HepG2 (cell line): ENCODE data around the gene FDPS. TPM values are rescaled to one million over a fixed set of nuclear protein-coding genes. Genes with fewer than 3 reads are reported as not detected.

Experiments
- AKAP8 ChIP-seq: sonication (generic); formaldehyde crosslinking; IDR thresholded peaks from 2 replicates; pipeline ENCODE4 v1.5.1; 2020; ENCODE audit warnings: mild to moderate bottlenecking, missing genetic modification reagents
- ATF4 ChIP-seq, 2 experiments: fragments of 450-650 bp in 1 of 2; sonication (generic) in 1 of 2; formaldehyde crosslinking; IDR thresholded peaks; 2 replicates each; pipeline versions ENCODE4 v1.5.0 to v1.8.0; 2020 to 2022; ENCODE audit warnings: mild to moderate bottlenecking in 1 of 2, missing genetic modification reagents in 1 of 2
- ATF7 ChIP-seq, 2 experiments: fragments of 450-650 bp in 1 of 2; sonication (generic) in 1 of 2; formaldehyde crosslinking in 1 of 2; IDR thresholded peaks; 2 replicates each; pipeline versions ENCODE4 v1.4.0 to v1.6.1; 2016 to 2020; ENCODE audit warnings: antibody characterized with exemption in 1 of 2, mild to moderate bottlenecking in 1 of 2, missing genetic modification reagents in 1 of 2
- PBX3 ChIP-seq: sonication (generic); formaldehyde crosslinking; IDR thresholded peaks from 2 replicates; pipeline ENCODE4 v1.8.1; 2023; ENCODE audit warnings: missing genetic modification reagents, inconsistent platforms, borderline replicate concordance
- POGK ChIP-seq: sonication (generic); formaldehyde crosslinking; conservative IDR thresholded peaks from 2 replicates; pipeline ENCODE4 v1.8.0; 2022; ENCODE audit warnings: mild to moderate bottlenecking, moderate library complexity, missing genetic modification reagents
- PRDM15 ChIP-seq: sonication (generic); formaldehyde crosslinking; IDR thresholded peaks from 2 replicates; pipeline ENCODE4 v1.4.0; 2020; ENCODE audit warnings: missing genetic modification reagents
- ZBTB37 ChIP-seq: sonication (generic); formaldehyde crosslinking; IDR thresholded peaks from 2 replicates; pipeline ENCODE4 v1.4.0; 2020; ENCODE audit warnings: mild to moderate bottlenecking, missing genetic modification reagents
- ZFX ChIP-seq: sonication (generic); formaldehyde crosslinking; IDR thresholded peaks from 2 replicates; pipeline ENCODE4 v1.4.0; 2020; ENCODE audit warnings: mild to moderate bottlenecking, low read depth, missing genetic modification reagents, moderate library complexity
- ZFY ChIP-seq: sonication (generic); formaldehyde crosslinking; IDR thresholded peaks from 2 replicates; pipeline ENCODE4 v1.4.0; 2020; ENCODE audit warnings: missing genetic modification reagents
- ZNF138 ChIP-seq: sonication (generic); formaldehyde crosslinking; IDR thresholded peaks from 2 replicates; pipeline ENCODE4 v1.5.0; 2020; ENCODE audit warnings: mild to moderate bottlenecking, low read depth, missing genetic modification reagents
- ZNF512 ChIP-seq: sonication (generic); formaldehyde crosslinking; IDR thresholded peaks from 2 replicates; pipeline ENCODE4 v1.4.0; 2020; ENCODE audit warnings: mild to moderate bottlenecking, missing genetic modification reagents
- ZNF605 ChIP-seq: sonication (generic); formaldehyde crosslinking; IDR thresholded peaks from 2 replicates; pipeline ENCODE4 v1.8.0; 2022; ENCODE audit warnings: mild to moderate bottlenecking, missing genetic modification reagents
- ZNF639 ChIP-seq: conservative IDR thresholded peaks from 2 replicates; pipeline ENCODE4 v1.6.1; 2018; ENCODE audit warnings: missing genetic modification reagents
- ZNF761 ChIP-seq: sonication (generic); formaldehyde crosslinking; conservative IDR thresholded peaks from 2 replicates; pipeline ENCODE4 v1.4.0; 2020; ENCODE audit warnings: mild to moderate bottlenecking, missing genetic modification reagents
- polyA plus RNA-seq, 8 experiments: library from polyadenylated mRNA; depleted of rRNA in 3 of 8; stranded (reverse) in 7 of 8; unstranded in 1 of 8; fragments of >200 nt; fragmentation: Illumina TruSeq in 4 of 8; extraction: Trizol in 4 of 8; gene quantifications; 2 replicates each; pipeline versions ENCODE4 v1.2.1 to v1.2.3, GENCODE V29; 2011 to 2016; ENCODE audit warnings: low read depth in 4 of 8, missing spikeins in 1 of 8, mixed read lengths in 1 of 8; ENCODE audit not compliant: insufficient read depth in 1 of 8
- total RNA-seq, 5 experiments: library from RNA; depleted of rRNA; stranded (reverse); fragments of >200 nt; fragmentation: Illumina TruSeq; extraction: Trizol; gene quantifications; 2 replicates each; pipeline ENCODE4 v1.2.3, GENCODE V29; 2016; ENCODE audit warnings: low read depth in 1 of 5

The FDPS gene
- total and polyA plus RNA-seq, 2 of the 13 experiments (the other 11 are each of a cell fraction or from before 2014, with no cell fraction given): 264 to 519 TPM

GRCh38 chr1:155322953-155323728 lies 14.5 kb downstream of the FDPS start (continued):
- TF ChIP-seq PRDM15 (CRISPR knock-in tag): peak; percentile 73; the same call in 1 of the 2 replicates
- no peak for TF ChIP-seq ZNF605 (CRISPR knock-in tag)
- peak; percentile 47; the same call in 1 of the 2 replicates for TF ChIP-seq AKAP8 (CRISPR knock-in tag)
- no peak for TF ChIP-seq ATF4 (CRISPR knock-in tag; IDR thresholded peaks at IDR 0.05)
- no peak for TF ChIP-seq ATF7 (IDR thresholded peaks at IDR 0.05)
- no peak for TF ChIP-seq ATF7 (CRISPR knock-in tag; IDR thresholded peaks at IDR 0.05)
- peak; percentile 59 for TF ChIP-seq ZNF639 (CRISPR knock-in tag)
- no peak for TF ChIP-seq ZBTB37
- no peak for TF ChIP-seq ZNF138 (CRISPR knock-in tag)
- TF ChIP-seq ZNF761 (CRISPR knock-in tag): peak; percentile 25; the same call in 1 of the 2 replicates
- TF ChIP-seq PBX3 (CRISPR knock-in tag): no peak
- no peak for TF ChIP-seq ZNF512 (CRISPR knock-in tag)
- TF ChIP-seq POGK: 0 out of 2 replicates have a peak, but pooled peaks have one; percentile 48
- TF ChIP-seq ZFY (CRISPR knock-in tag): no peak; the same call in 1 of the 2 replicates
- TF ChIP-seq ZFX: no peak
